Ovary (tissue), 9 donors: Measurements from ENCODE around the gene ADAMTSL3. TPM values are rescaled to one million over a fixed set of nuclear protein-coding genes. Genes with fewer than 3 reads are reported as not detected.

Experiments used
- DNase-seq, 5 donors: peaks; one replicate each; pipeline ENCODE4 v3.0.0-alpha.2; 2019 to 2020
- H3K27ac ChIP-seq, 2 donors: fragments of 200-600 bp; one replicate each; pipeline versions ENCODE4 v1.5.1 to v1.8.0; 2019 to 2022
- H3K27me3 ChIP-seq: fragments of 200-600 bp; one replicate; pipeline ENCODE4 v1.8.0; 2022
- H3K36me3 ChIP-seq: fragments of 200-600 bp; sonication (generic); one replicate; pipeline ENCODE4 v1.5.1; 2019
- H3K4me1 ChIP-seq: one replicate; pipeline ENCODE4 v1.8.1; 2013; ENCODE audit warnings: mild to moderate bottlenecking, moderate library complexity; ENCODE audit not compliant: insufficient read depth
- H3K4me3 ChIP-seq: fragments of 200-600 bp; sonication (generic); one replicate; pipeline ENCODE4 v1.5.1; 2017
- H3K9me3 ChIP-seq, 2 donors: fragments of 200-600 bp in 1 of 2; sonication (generic) in 1 of 2; one replicate each; pipeline versions ENCODE4 v1.5.1 to v1.8.1; 2013 to 2019; ENCODE audit warnings: mild to moderate bottlenecking in 1 of 2, moderate library complexity in 1 of 2
- EP300 ChIP-seq: sonication (generic); formaldehyde crosslinking; IDR thresholded peaks from one replicate; pipeline ENCODE4 v1.6.1; 2017; ENCODE audit warnings: antibody characterized with exemption
- POLR2A ChIP-seq: fragments of 450-650 bp; IDR thresholded peaks from one replicate; pipeline ENCODE4 v1.6.1; 2017; ENCODE audit warnings: antibody characterized with exemption, mild to moderate bottlenecking, moderate library complexity
- WGBS, 3 donors: extraction: QIAGEN DNeasy Blood & Tissue Kit in 1 of 3; methylation state at CpG; one replicate each; pipeline versions ENCODE4 v1.1.5 to v1.1.7; 2013 to 2017; 5-methylcytosine and 5-hydroxymethylcytosine counted together
- intact Hi-C, 4 donors: fragments of 100-400 bp; cut with DNase I; formaldehyde crosslinking; loops; one replicate each; pipeline versions ENCODE4 v1.11.0 to v1.15.1; 2022 to 2023
- polyA plus RNA-seq, 2 donors: library from polyadenylated mRNA; stranded (reverse); fragments of 200-250 nt in 1 of 2; fragments of 350-450 nt in 1 of 2; fragmentation: Illumina TruSeq in 1 of 2; extraction: RNeasy Lipid Tissue Mini Kit (QIAGEN cat#74804) in 1 of 2; gene quantifications; one replicate each; pipeline ENCODE4 v1.2.3, GENCODE V29; 2013 to 2014
- total RNA-seq, 7 donors: library from RNA; depleted of rRNA in 2 of 7; stranded (reverse); fragments of >200 nt in 2 of 7; fragmentation: NEBNext Ultra II Directional in 3 of 7; extraction: Animal tissue kit (Norgen Biotek cat#: 25700) in 3 of 7; gene quantifications; one replicate each; pipeline versions ENCODE4 v1.1.0 to v1.2.4, GENCODE V29; 2016 to 2023
- TF ChIP-seq, protein P1 (sequence below), 3 donors: fragments of 450-650 bp in 2 of 3; fragments of 200-600 bp in 1 of 3; IDR thresholded peaks; one replicate each; pipeline versions ENCODE4 v1.5.1 to v1.8.0; 2016 to 2022; ENCODE audit warnings: antibody characterized with exemption in 3 of 3, mild to moderate bottlenecking in 1 of 3
- donor health status: DM: no; HTN: no; CAD: no; lungs with moderate emphysema.
- donor health status: DM: no; HTN: no; CAD: no.
- donor health status: Bipolar disorder and iron deficiency.
- donor health status: DM: yes; HTN: yes; CAD: no.
- donor health status: DM: no; HTN: no; CAD: no.
- donor health status: DM: yes; HTN: yes; CAD: no.

The ADAMTSL3 gene
- total and polyA plus RNA-seq, 9 donors, result 0.96 to 9.0 (median 3.7) TPM

DNA sequence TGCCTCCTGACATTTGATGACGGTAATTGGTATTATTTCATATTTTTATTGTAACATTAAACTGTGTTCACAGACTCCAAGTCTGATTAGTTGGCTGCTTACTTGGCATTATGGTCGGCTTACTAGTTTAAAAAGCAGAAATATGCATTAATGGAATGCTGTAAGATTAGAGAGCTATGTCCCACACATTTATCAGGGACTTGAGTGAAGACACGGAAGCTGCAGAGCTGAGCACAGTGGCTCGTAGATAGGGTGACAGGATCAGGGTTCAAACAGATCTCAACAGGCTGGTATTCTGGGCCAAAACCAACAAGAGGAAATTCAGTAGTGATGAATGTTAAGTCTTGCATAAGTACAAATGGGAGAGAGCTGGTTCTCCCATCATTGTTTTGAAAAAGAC lies 113.8 kb downstream of the ADAMTSL3 start:
- Histone ChIP-seq H3K27me3 (no peaks in the 10 kb centered on the region), H3K9me3 (no peaks in the 10 kb centered on the region), H3K36me3 (no peaks in the 10 kb centered on the region), H3K4me1 (peaks cover 8% of the 10 kb centered on the region), H3K27ac (no peak overlapping the region), H3K4me3 (no peak overlapping the region)
- intact Hi-C loops, result no loop called here
- DNase-seq, result no peak
- WGBS, 3 donors, result 7 to 25% (median 17%) methylated on average over 4 of the region's 4 CpGs
- TF ChIP-seq EP300, result no peak
- no peak for TF ChIP-seq POLR2A
- TF ChIP-seq, protein P1, sequence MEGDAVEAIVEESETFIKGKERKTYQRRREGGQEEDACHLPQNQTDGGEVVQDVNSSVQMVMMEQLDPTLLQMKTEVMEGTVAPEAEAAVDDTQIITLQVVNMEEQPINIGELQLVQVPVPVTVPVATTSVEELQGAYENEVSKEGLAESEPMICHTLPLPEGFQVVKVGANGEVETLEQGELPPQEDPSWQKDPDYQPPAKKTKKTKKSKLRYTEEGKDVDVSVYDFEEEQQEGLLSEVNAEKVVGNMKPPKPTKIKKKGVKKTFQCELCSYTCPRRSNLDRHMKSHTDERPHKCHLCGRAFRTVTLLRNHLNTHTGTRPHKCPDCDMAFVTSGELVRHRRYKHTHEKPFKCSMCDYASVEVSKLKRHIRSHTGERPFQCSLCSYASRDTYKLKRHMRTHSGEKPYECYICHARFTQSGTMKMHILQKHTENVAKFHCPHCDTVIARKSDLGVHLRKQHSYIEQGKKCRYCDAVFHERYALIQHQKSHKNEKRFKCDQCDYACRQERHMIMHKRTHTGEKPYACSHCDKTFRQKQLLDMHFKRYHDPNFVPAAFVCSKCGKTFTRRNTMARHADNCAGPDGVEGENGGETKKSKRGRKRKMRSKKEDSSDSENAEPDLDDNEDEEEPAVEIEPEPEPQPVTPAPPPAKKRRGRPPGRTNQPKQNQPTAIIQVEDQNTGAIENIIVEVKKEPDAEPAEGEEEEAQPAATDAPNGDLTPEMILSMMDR (IDR thresholded peaks at IDR 0.05), result no peak

DNA sequence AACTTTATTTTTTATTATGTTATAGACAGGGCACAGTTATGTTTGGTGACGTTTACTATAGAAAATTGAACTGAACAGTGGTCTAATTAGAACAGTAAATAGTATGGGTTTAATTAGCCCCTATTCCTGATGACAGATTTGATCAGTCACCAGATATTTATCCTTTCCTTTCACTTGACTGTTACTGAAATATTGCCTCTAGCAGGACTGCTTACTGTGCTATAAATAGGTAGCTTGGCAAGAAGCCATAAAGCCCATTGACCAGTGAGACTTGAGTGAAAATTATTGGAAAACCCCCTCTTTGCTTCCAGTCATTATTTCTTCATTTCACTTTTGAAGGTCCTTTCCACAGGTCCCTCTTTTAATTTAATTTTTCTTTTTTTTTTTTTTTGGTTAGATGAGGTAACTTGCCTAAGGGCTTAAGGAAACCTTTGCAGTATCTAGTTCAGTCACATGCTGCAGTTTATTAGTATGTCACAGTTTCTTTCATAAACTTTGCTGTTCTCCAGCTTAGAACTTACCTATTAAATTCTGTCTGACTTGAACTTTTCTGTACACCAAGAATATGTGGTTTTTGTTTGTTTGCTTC lies 115.6 kb downstream of the ADAMTSL3 start:
- Histone ChIP-seq H3K27ac (no peak overlapping the region), H3K9me3 (no peaks in the 10 kb centered on the region), H3K4me1 (peaks cover 6% of the 10 kb centered on the region), H3K4me3 (no peak overlapping the region), H3K36me3 (no peaks in the 10 kb centered on the region), H3K27me3 (no peaks in the 10 kb centered on the region)
- WGBS, 3 donors, result 81 to 89% (median 84%) methylated on average over 1 of the region's 1 CpG
- TF ChIP-seq POLR2A (no peak), EP300 (no peak)
- TF ChIP-seq, protein P1 (IDR thresholded peaks at IDR 0.05), result no peak
- no peak for DNase-seq
- intact Hi-C loops, result no loop called here

DNA sequence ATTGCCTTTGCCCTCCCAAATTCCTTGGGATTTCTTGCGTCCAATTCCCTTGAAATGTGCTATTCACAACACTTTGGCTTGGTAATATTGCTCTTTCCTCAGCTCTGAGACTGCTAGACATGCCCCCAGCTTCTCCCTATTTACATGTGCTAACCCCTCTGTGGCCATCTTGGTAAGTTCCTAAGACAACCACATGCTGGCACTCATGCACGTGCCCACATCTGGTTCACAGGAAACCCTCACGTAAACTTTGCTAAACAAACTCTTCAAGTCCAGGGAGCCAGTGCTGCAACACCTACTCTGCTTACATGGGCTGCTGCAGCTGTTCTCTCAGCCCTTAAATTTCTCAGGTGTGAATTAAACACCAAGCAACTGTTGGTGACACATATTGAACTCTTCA lies 121.8 kb downstream of the ADAMTSL3 start:
- H3K27ac ChIP-seq, result no peak overlapping the region
- WGBS, 3 donors, result 42 to 70% (median 64%) methylated on average over 3 of the region's 3 CpGs
- no peak for TF ChIP-seq POLR2A
- no peak for TF ChIP-seq EP300
- TF ChIP-seq, protein P1 (IDR thresholded peaks at IDR 0.05), result no peak
- no peaks in the 10 kb centered on the region for H3K9me3 ChIP-seq
- H3K4me3 ChIP-seq, result no peak overlapping the region
- intact Hi-C loops, result no loop called here
- no peaks in the 10 kb centered on the region for H3K4me1 ChIP-seq
- DNase-seq, result no peak
- no peaks in the 10 kb centered on the region for H3K27me3 ChIP-seq
- no peaks in the 10 kb centered on the region for H3K36me3 ChIP-seq

DNA sequence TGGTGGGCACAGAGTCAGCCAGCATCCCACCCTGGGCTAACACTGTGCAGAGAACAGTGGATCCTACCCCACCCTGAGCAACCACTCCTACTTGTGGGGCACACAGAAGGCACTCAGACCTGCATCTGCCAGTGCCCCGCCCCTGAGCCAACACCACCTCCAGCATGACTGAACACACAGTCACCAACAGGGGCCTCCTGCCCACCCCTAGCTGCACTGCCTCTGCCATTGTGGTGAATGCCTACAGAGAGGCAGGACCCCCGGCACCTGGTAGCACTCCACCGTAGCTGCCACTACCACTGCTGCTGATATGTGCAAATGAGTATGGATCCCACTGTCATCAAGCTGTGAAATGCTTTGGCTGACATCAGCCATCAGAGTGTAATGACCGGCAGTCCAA lies 123.1 kb downstream of the ADAMTSL3 start:
- TF ChIP-seq POLR2A, result no peak
- TF ChIP-seq, protein P1 (IDR thresholded peaks at IDR 0.05), result no peak
- no peak for TF ChIP-seq EP300
- Histone ChIP-seq H3K27ac (no peak overlapping the region), H3K27me3 (no peaks in the 10 kb centered on the region), H3K4me3 (no peak overlapping the region), H3K4me1 (no peaks in the 10 kb centered on the region), H3K9me3 (no peaks in the 10 kb centered on the region), H3K36me3 (no peaks in the 10 kb centered on the region)
- intact Hi-C loops, result no loop called here
- DNase-seq, result no peak
- 92 to 96% (median 93%) methylated on average over 4 of the region's 4 CpGs for WGBS, 3 donors
